Measurements from ENCODE around the gene BEST4.
"Not testable (repeated sequence)": the region's sequence is repeated elsewhere in the genome, so short reads cannot be mapped to it uniquely, and the experiment has no call there.

Gene BEST4

GRCh38 chr1:44788120-44788860 is at the start of gene BEST4:
TSS of gene BEST4 (minus strand) at chr1:44788170. CDS start at chr1:44787705, 465 bp downstream.
- DNase-seq (ENCODE audit: low spot score): no peak

- peak; percentile 81 for DNase-seq (ENCODE audit: low spot score)
Measured at GRCh38 chr1:44835738-44836675, 48.0 kb upstream of the BEST4 start.

- DNase-seq (ENCODE audit: low spot score): no peak
Measured at GRCh38 chr1:44834328-44834727, 46.4 kb upstream of the BEST4 start.

- DNase-seq (ENCODE audit: low spot score): no peak
Measured at GRCh38 chr1:44832056-44832705, 44.2 kb upstream of the BEST4 start.

DNA sequence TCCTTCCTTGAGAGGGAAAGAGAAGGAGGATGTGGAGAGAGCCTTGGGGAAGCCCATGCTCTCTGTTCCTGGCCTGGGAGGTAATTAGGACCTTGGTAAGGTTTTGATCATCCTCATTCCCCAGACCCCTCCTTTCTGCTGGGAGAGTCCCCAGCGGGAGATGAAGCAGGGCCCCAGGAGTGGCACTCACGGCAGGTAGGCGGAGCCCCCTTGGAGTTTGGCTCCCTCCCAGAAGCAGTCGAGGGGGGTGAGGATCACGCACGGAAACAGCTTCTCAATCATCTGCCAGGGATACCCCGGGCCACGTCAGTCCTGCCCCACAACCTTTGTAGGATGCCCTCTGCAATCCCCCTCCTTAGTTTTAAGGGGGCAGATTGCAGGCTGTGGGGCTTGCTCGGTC is 43.5 kb upstream of the BEST4 start:
- DNase-seq (ENCODE audit: low spot score): no peak

GRCh38 chr1:44830900-44831304 is 42.9 kb upstream of the BEST4 start:
- DNase-seq (ENCODE audit: low spot score): no peak

- DNase-seq (ENCODE audit: low spot score): no peak
Measured at GRCh38 chr1:44829506-44830384, 41.8 kb upstream of the BEST4 start.

DNA sequence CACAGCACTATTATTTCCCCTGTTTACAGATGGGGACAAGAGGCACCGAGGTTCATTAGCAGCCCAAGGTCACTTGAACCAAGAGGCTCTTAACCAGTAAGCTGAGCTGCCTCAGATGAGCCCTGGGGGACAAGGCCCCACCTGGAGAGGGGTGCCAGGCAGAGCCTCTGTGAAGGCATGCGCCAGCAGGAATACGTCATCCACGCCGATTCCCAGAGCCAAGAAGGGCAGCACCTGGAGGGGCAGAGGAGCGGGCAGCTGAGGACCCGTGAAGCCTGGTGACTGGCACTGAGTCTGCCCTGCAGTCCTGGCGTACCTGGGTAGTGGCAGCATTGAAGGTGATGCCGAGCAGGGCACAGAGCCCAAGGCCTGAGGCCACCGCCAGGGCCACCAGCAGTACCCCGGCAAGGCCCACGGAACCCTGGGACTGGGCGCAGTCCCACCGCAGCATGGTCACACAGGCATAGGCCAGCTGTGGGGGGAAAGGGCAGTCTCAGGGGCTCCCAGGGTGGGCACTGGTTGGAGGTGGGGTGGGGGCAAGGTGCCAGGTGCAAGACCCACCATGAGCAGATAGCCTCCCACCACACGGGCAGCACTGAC is 41.0 kb upstream of the BEST4 start:
- DNase-seq (ENCODE audit: low spot score): no peak

GRCh38 chr1:44828003-44828651 is 40.2 kb upstream of the BEST4 start:
- DNase-seq (ENCODE audit: low spot score): no peak

DNA sequence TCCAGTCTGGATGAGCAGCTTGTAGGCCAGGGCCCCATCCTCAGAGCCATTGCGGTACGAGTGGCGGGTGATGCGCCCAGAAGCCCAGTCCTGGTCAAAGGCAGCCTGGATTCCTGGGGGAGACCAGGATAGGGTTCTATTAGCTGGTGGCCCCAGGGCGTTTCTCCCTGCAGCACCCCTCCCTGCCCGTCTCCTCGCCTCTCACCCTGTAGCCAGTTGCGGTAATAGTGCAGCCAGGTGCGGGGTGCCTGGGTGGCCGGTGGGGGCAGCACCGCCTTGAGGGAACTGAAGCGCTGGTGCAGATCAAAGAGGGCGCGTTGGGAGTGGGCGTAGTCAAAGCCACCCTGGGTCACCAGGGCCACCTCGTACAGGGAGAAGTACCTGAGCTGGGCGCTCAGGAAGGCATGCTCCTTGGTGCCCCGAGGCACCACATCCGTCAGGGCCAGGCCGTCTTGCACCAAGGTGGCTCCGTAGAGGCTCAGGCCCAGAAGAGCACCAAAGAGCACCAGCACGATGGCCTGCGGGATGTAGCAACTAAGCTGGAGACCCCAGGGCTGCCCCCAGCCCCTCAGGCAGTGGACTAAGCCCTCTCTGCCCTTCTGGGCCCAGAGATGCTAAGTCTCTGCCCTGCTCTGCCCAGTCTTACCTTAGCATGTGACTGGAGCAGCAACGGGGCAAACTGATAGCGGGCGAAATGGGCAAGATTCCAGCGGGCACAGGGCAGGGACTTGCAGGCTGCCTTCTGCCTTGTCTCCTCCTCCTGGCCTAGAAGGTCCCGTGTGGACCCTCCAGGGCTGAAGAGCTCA is 39.4 kb upstream of the BEST4 start:
- DNase-seq (ENCODE audit: low spot score): no peak

DNA sequence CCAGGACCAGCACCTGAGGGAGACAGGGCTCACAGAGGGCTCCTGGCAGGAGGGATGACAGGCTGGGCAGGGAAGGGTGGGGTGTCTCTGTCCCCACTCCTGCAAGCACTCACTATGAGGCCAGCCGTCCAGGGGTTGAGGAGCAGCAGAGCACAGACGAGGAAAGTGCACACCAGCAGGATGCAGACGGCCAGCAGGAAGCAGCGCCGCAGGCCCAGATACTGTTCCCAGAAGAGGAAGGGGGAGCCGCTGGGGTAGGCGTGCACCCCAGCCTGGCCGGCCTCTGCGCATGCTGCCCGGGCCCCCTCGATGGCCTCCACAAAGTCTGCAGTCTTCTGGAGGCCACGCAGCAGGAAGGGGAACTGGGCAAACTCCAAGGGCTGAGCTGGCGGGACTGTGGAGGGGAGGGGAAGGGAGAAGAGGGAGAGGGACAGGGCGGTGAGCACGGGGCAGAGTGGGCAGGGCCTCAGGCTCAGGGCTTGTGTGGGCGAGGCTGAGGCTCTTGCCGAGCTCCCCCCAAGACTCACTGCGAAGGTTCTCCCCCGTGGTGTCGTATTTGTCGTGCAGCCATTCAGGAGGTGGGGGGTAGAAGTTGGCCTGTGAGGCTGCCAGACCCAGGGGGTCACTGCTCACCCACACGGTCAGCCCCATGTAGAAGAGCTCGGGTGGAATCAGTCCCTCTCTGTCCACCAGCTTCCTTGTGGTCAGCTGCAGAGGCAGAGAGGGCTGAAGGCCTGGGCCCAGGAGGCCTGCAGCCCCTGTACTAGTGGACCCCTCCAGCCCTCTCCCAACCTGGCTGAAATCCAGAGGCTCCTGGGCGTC is 38.6 kb upstream of the BEST4 start:
- no peak for DNase-seq (ENCODE audit: low spot score)

- not testable (repeated sequence) for DNase-seq (ENCODE audit: low spot score)
Measured at GRCh38 chr1:44824392-44824791, 36.4 kb upstream of the BEST4 start.

GRCh38 chr1:44822981-44823451 is 35.0 kb upstream of the BEST4 start:
- no peak for DNase-seq (ENCODE audit: low spot score)

DNA sequence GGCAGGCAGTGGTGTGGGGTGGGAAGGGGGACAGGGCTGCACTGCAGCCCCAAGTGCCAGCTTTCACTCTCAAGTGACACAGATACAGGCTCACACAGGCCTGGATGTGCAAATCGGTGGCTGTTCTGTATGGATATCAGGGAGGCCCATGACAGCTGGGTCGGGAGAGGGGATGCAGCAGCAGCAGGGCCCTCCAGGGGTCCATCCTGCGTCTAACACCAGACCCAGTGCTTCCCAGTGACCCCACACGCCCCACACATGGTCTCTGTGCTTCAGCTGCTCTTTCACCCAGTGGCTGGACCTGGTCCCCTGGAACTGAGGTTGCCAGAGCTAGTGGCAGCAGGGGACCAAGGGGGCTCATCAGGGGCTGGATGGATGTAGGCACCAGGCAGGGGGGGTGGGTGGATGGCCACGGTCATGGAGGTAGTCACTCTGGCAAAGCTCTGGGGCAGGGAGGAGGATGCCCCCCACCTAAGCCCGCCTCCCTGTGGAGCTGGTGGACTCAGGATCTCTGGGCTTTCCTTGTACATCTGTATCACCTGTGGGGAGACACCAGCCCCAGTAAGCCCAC is 34.2 kb upstream of the BEST4 start:
- DNase-seq (ENCODE audit: low spot score): no peak

GRCh38 chr1:44821240-44821715 is 33.3 kb upstream of the BEST4 start:
- DNase-seq (ENCODE audit: low spot score): no peak

- DNase-seq (ENCODE audit: low spot score): no peak
Measured at GRCh38 chr1:44820328-44821239, 32.6 kb upstream of the BEST4 start.
